Endothelial cell of umbilical vein (primary cell): ENCODE data around the gene TSPAN4. TPM values are rescaled to one million over a fixed set of nuclear protein-coding genes. Genes with fewer than 3 reads are reported as not detected.

Source experiments
- BruUV-seq: library from RNA; stranded (reverse); fragments of 400-500 nt; replicated peaks from 2 replicates; lab custom pipeline; 2021; lab: Mats Ljungman, UMichigan
- CTCF ChIA-PET: fragments of 300-600, 350-600 bp; sonication (Branson Sonifier 250); formaldehyde crosslinking; loops from one replicate; lab custom pipeline; 2021; ENCODE audit warnings: antibody characterized with exemption, inconsistent platforms; lab: Charles Lee
- POLR2A ChIA-PET: fragments of 300-600, 350-600 bp; sonication (Branson Sonifier 250); formaldehyde crosslinking; loops from one replicate; lab custom pipeline; 2021; ENCODE audit warnings: antibody characterized with exemption, inconsistent platforms; lab: Charles Lee
- DNase-seq: peaks from one replicate; pipeline ENCODE4 v3.0.0-alpha.2; 2011; ENCODE audit warnings: low read depth, low spot score
- FAIRE-seq: peaks from 2 replicates; lab custom pipeline; 2011; peaks lifted over from hg19 to GRCh38; lab: Jason Lieb, UNC
- H2AFZ ChIP-seq: 2 replicates; pipeline ENCODE4 v1.6.0; 2012; ENCODE audit warnings: low read depth, low read length, control low read depth, inconsistent platforms
- H3K27ac ChIP-seq: 2 replicates; pipeline ENCODE4 v1.5.1; 2011; ENCODE audit warnings: low read depth, mild to moderate bottlenecking, control low read depth, low read length, moderate library complexity; ENCODE audit not compliant: insufficient read depth
- H3K27me3 ChIP-seq, 2 experiments: 2 replicates each; pipeline versions ENCODE4 v1.6.0 to v1.6.1; 2011; ENCODE audit warnings: low read length in 2 of 2, mixed read lengths in 1 of 2; ENCODE audit not compliant: control insufficient read depth in 2 of 2, insufficient read depth in 2 of 2
- H3K36me3 ChIP-seq, 2 experiments: 2 replicates in 1 of 2; 3 replicates in 1 of 2; pipeline ENCODE4 v1.5.1; 2011; ENCODE audit warnings: low read length in 2 of 2, mild to moderate bottlenecking in 1 of 2, moderate library complexity in 1 of 2; ENCODE audit not compliant: control insufficient read depth in 2 of 2, insufficient read depth in 2 of 2; ENCODE audit errors: extremely low read depth in 1 of 2
- H3K4me1 ChIP-seq: 3 replicates; pipeline ENCODE4 v1.5.1; 2011; ENCODE audit warnings: mild to moderate bottlenecking, low read length; ENCODE audit not compliant: control insufficient read depth, insufficient read depth; ENCODE audit errors: extremely low read depth
- H3K4me2 ChIP-seq: 2 replicates; pipeline ENCODE4 v1.6.1; 2011; ENCODE audit warnings: low read length, control low read depth, mixed read lengths; ENCODE audit not compliant: insufficient read depth
- H3K4me3 ChIP-seq, 3 experiments: fragments of 200-600 bp in 1 of 3; sonication (generic), shearing (Covaris generic) in 1 of 3; replicated peaks in 1 of 3; 2 replicates each; pipeline ENCODE4 v1.5.1; 2011 to 2016; ENCODE audit warnings: control low read depth in 3 of 3, low read length in 3 of 3, mild to moderate bottlenecking in 2 of 3, inconsistent platforms in 1 of 3, low read depth in 1 of 3, moderate library complexity in 1 of 3; ENCODE audit not compliant: insufficient read depth in 1 of 3
- H3K79me2 ChIP-seq: 2 replicates; pipeline ENCODE4 v1.6.0; 2012; ENCODE audit warnings: low read length, inconsistent platforms; ENCODE audit not compliant: control insufficient read depth, insufficient read depth
- H3K9ac ChIP-seq: replicated peaks from 2 replicates; pipeline ENCODE3; 2011; ENCODE audit warnings: low read length, control low read depth; ENCODE audit not compliant: insufficient read depth; ENCODE audit errors: extremely low read depth
- H3K9me1 ChIP-seq: replicated peaks from 3 replicates; pipeline ENCODE4 v1.6.0; 2011; ENCODE audit warnings: mild to moderate bottlenecking, low read length; ENCODE audit not compliant: control insufficient read depth, insufficient read depth; ENCODE audit errors: extremely low read depth
- H3K9me3 ChIP-seq: replicated peaks from 2 replicates; pipeline ENCODE4 v1.5.1; 2012; ENCODE audit warnings: low read length, inconsistent platforms; ENCODE audit not compliant: control insufficient read depth, insufficient read depth
- H4K20me1 ChIP-seq: replicated peaks from 2 replicates; pipeline ENCODE3; 2011; ENCODE audit warnings: mild to moderate bottlenecking, low read length; ENCODE audit not compliant: control insufficient read depth, insufficient read depth; ENCODE audit errors: extremely low read depth
- CTCF ChIP-seq, 2 donors: IDR thresholded peaks; 1 replicate in 1 of 2; 2 replicates in 1 of 2; pipeline ENCODE4 v1.5.1; 2011; ENCODE audit warnings: low read length in 2 of 2, mild to moderate bottlenecking in 2 of 2, moderate library complexity in 2 of 2, control low read depth in 1 of 2, inconsistent platforms in 1 of 2, low read depth in 1 of 2; ENCODE audit not compliant: insufficient read depth in 1 of 2; ENCODE audit errors: extremely low read depth in 1 of 2
- EZH2 ChIP-seq: IDR thresholded peaks from 2 replicates; pipeline ENCODE4 v1.6.1; 2012; ENCODE audit warnings: borderline replicate concordance, low read depth, mild to moderate bottlenecking, moderate library complexity, low read length, inconsistent platforms; ENCODE audit not compliant: severe bottlenecking
- FOS ChIP-seq: IDR thresholded peaks from 2 replicates; pipeline ENCODE4 v1.6.1; 2011; ENCODE audit warnings: mild to moderate bottlenecking, low read length, moderate library complexity, borderline replicate concordance; ENCODE audit not compliant: insufficient read depth
- GATA2 ChIP-seq: IDR thresholded peaks from 2 replicates; pipeline ENCODE4 v1.7.0; 2011; ENCODE audit warnings: low read depth, mild to moderate bottlenecking, moderate library complexity, mixed read lengths, low read length; ENCODE audit not compliant: insufficient read length, insufficient read depth
- JUN ChIP-seq: IDR thresholded peaks from 2 replicates; pipeline ENCODE4 v1.6.1; 2011; ENCODE audit warnings: borderline replicate concordance, low read depth; ENCODE audit not compliant: insufficient read length, insufficient read depth
- MAX ChIP-seq: IDR thresholded peaks from 2 replicates; pipeline ENCODE4 v1.6.1; 2011; ENCODE audit not compliant: insufficient read depth, insufficient read length
- POLR2A ChIP-seq: IDR thresholded peaks from 2 replicates; pipeline ENCODE4 v1.6.1; 2012; ENCODE audit warnings: low read depth, mild to moderate bottlenecking, control low read depth, low read length
- POLR2AphosphoS5 ChIP-seq: IDR thresholded peaks from 2 replicates; pipeline ENCODE4 v1.6.1; 2012; ENCODE audit warnings: low read depth, mild to moderate bottlenecking, control low read depth, low read length, moderate library complexity; ENCODE audit not compliant: insufficient read depth
- dilution Hi-C: fragments of 300-500 bp; cut with MboI; formaldehyde crosslinking; loops from one replicate; pipeline ENCODE4 v1.15.0; 2019; ENCODE audit warnings: low sequenced_read_pairs; ENCODE audit not compliant: extremely low pct_ligation_motif_present
- intact Hi-C: fragments of 100-400 bp; cut with micrococcal nuclease; formaldehyde crosslinking; loops from one replicate; pipeline ENCODE4 v1.10.0; 2022
- polyA plus RNA-seq, 4 experiments: library from polyadenylated mRNA; depleted of rRNA in 3 of 4; stranded (reverse) in 3 of 4; unstranded in 1 of 4; fragments of >200 nt; gene quantifications; 2 replicates each; pipeline versions ENCODE4 v1.2.1 to v1.2.3, GENCODE V29; 2011 to 2012; ENCODE audit warnings: missing spikeins in 1 of 4
- total RNA-seq: library from RNA; stranded (reverse); gene quantifications from 2 replicates; pipeline ENCODE4 v1.2.3, GENCODE V29; 2021

TSPAN4 gene
- total and polyA plus RNA-seq, 2 donors (not counting 3 experiments of a cell fraction or from before 2014, with no cell fraction given) = 114 to 199 TPM

GRCh38 chr11:867856-868358 is 25.3 kb downstream of the TSPAN4 start:
- Histone ChIP-seq H3K27ac (no peak overlapping the region), H3K9me1 (no peaks in the 10 kb centered on the region), H3K36me3 (peaks cover 0 to 9% of the 10 kb centered on the region in 2 experiments), H3K4me1 (no peaks in the 10 kb centered on the region), H3K27me3 (no peaks in the 10 kb centered on the region), H3K4me3 (no peak overlapping the region), H3K9me3 (no peaks in the 10 kb centered on the region), H3K4me2 (no peak overlapping the region), H2AFZ (no peak overlapping the region), H3K9ac (no peak overlapping the region), H4K20me1 (no peaks in the 10 kb centered on the region), H3K79me2 (no peaks in the 10 kb centered on the region)
- ChIA-PET POLR2A (no interaction called here), CTCF (interaction anchor here (0.8 to 1.9 kb wide), 4 partner anchors 13 to 183 kb away, joined by 3 to 4 read pairs (median 3); no protein-coding TSS in a partner anchor)
- TF ChIP-seq JUN = no peak
- TF ChIP-seq POLR2AphosphoS5 = no peak
- TF ChIP-seq CTCF (IDR thresholded peaks at IDR 0.05; ENCODE audit: extremely low read depth in 1 of 2, insufficient read depth in 1 of 2, low read depth in 1 of 2, low read length in 2 of 2) = no peak
- TF ChIP-seq MAX = no peak
- TF ChIP-seq POLR2A = no peak
- no peak for TF ChIP-seq GATA2
- no peak for TF ChIP-seq FOS
- TF ChIP-seq EZH2 = no peak
- DNase-seq = no peak
- FAIRE-seq = no peak
- dilution Hi-C loops = no loop called here
- intact Hi-C loops = no loop called here
- no TSS peak for BruUV-seq
